Measurements from ENCODE around the gene ZBTB7A.

ZBTB7A gene

GRCh38 chr19:4065430-4066175 is 1.1 kb downstream of the ZBTB7A start:
- peaks cover 10% of the 10 kb centered on the region for H3K36me3 ChIP-seq (ENCODE audit: control insufficient read depth, insufficient read depth, low read length)
- H3K27ac ChIP-seq (ENCODE audit: low read depth, low read length): no peak overlapping the region
- peaks cover 30% of the 10 kb centered on the region for H3K4me1 ChIP-seq (ENCODE audit: control insufficient read depth, insufficient read depth, low read length)
- peaks cover 22% of the 10 kb centered on the region for H3K27me3 ChIP-seq (ENCODE audit: control insufficient read depth, insufficient read depth, low read length)
- no peak overlapping the region for H3K9ac ChIP-seq (ENCODE audit: low read length)
- H3K9me3 ChIP-seq (ENCODE audit: control insufficient read depth, insufficient read depth, low read depth, low read length): no peaks in the 10 kb centered on the region
- H3K4me3 ChIP-seq (ENCODE audit: low read depth, low read length): peak overlapping the region; percentile 77; the same call in 1 of the 2 replicates

- H3K27ac ChIP-seq (ENCODE audit: low read depth, low read length): peak overlapping the region; percentile 81; the same call in 1 of the 2 replicates
- H3K27me3 ChIP-seq (ENCODE audit: control insufficient read depth, insufficient read depth, low read length): peaks cover 22% of the 10 kb centered on the region
- H3K4me3 ChIP-seq (ENCODE audit: low read depth, low read length): peak overlapping the region; percentile 77
- peak overlapping the region; percentile 86 for H3K9ac ChIP-seq (ENCODE audit: low read length)
- peaks cover 10% of the 10 kb centered on the region for H3K36me3 ChIP-seq (ENCODE audit: control insufficient read depth, insufficient read depth, low read length)
- H3K4me1 ChIP-seq (ENCODE audit: control insufficient read depth, insufficient read depth, low read length): peaks cover 36% of the 10 kb centered on the region
- no peaks in the 10 kb centered on the region for H3K9me3 ChIP-seq (ENCODE audit: control insufficient read depth, insufficient read depth, low read depth, low read length)
Observed at GRCh38 chr19:4064496-4065260, 2.0 kb downstream of the ZBTB7A start.

GRCh38 chr19:4064149-4064495 is 2.6 kb downstream of the ZBTB7A start:
- Histone ChIP-seq H3K4me1 (ENCODE audit: control insufficient read depth, insufficient read depth, low read length) (peaks cover 42% of the 10 kb centered on the region), H3K27me3 (ENCODE audit: control insufficient read depth, insufficient read depth, low read length) (peaks cover 19% of the 10 kb centered on the region)

GRCh38 chr19:4063369-4064148 is 3.1 kb downstream of the ZBTB7A start:
- Histone ChIP-seq H3K9me3 (ENCODE audit: control insufficient read depth, insufficient read depth, low read depth, low read length) (no peaks in the 10 kb centered on the region), H3K36me3 (ENCODE audit: control insufficient read depth, insufficient read depth, low read length) (peaks cover 10% of the 10 kb centered on the region), H3K27ac (ENCODE audit: low read depth, low read length) (no peak overlapping the region), H3K27me3 (ENCODE audit: control insufficient read depth, insufficient read depth, low read length) (peaks cover 14% of the 10 kb centered on the region), H3K4me3 (ENCODE audit: low read depth, low read length) (peak overlapping the region; percentile 77), H3K4me1 (ENCODE audit: control insufficient read depth, insufficient read depth, low read length) (peaks cover 48% of the 10 kb centered on the region), H3K9ac (ENCODE audit: low read length) (peak overlapping the region; percentile 86)

More at GRCh38 chr19:4064149-4064495, 2.6 kb downstream of the ZBTB7A start:
- Histone ChIP-seq H3K9ac (ENCODE audit: low read length) (peak overlapping the region; percentile 86), H3K4me3 (ENCODE audit: low read depth, low read length) (peak overlapping the region; percentile 77), H3K27ac (ENCODE audit: low read depth, low read length) (peak overlapping the region; percentile 81; the same call in 1 of the 2 replicates), H3K9me3 (ENCODE audit: control insufficient read depth, insufficient read depth, low read depth, low read length) (no peaks in the 10 kb centered on the region), H3K36me3 (ENCODE audit: control insufficient read depth, insufficient read depth, low read length) (peaks cover 10% of the 10 kb centered on the region)

- Histone ChIP-seq H3K36me3 (ENCODE audit: control insufficient read depth, insufficient read depth, low read length) (peaks cover 10% of the 10 kb centered on the region), H3K27me3 (ENCODE audit: control insufficient read depth, insufficient read depth, low read length) (peaks cover 5% of the 10 kb centered on the region), H3K4me3 (ENCODE audit: low read depth, low read length) (peak overlapping the region; percentile 77; the same call in 1 of the 2 replicates), H3K4me1 (ENCODE audit: control insufficient read depth, insufficient read depth, low read length) (peaks cover 49% of the 10 kb centered on the region), H3K9ac (ENCODE audit: low read length) (no peak overlapping the region), H3K27ac (ENCODE audit: low read depth, low read length) (no peak overlapping the region), H3K9me3 (ENCODE audit: control insufficient read depth, insufficient read depth, low read depth, low read length) (no peaks in the 10 kb centered on the region)
Observed at GRCh38 chr19:4062419-4063368, 4.0 kb downstream of the ZBTB7A start.

- H3K9me3 ChIP-seq (ENCODE audit: control insufficient read depth, insufficient read depth, low read depth, low read length): no peaks in the 10 kb centered on the region
- H3K4me3 ChIP-seq (ENCODE audit: low read depth, low read length): no peak overlapping the region
- no peak overlapping the region for H3K9ac ChIP-seq (ENCODE audit: low read length)
- peaks cover 10% of the 10 kb centered on the region for H3K36me3 ChIP-seq (ENCODE audit: control insufficient read depth, insufficient read depth, low read length)
- peaks cover 49% of the 10 kb centered on the region for H3K4me1 ChIP-seq (ENCODE audit: control insufficient read depth, insufficient read depth, low read length)
- H3K27ac ChIP-seq (ENCODE audit: low read depth, low read length): no peak overlapping the region
- no peaks in the 10 kb centered on the region for H3K27me3 ChIP-seq (ENCODE audit: control insufficient read depth, insufficient read depth, low read length)
Observed at GRCh38 chr19:4061683-4062418, 4.8 kb downstream of the ZBTB7A start.

GRCh38 chr19:4061178-4061682 is 5.5 kb downstream of the ZBTB7A start:
- H3K4me1 ChIP-seq (ENCODE audit: control insufficient read depth, insufficient read depth, low read length): peaks cover 49% of the 10 kb centered on the region
- no peak overlapping the region for H3K4me3 ChIP-seq (ENCODE audit: low read depth, low read length)
- no peak overlapping the region for H3K27ac ChIP-seq (ENCODE audit: low read depth, low read length)
- peak overlapping the region; percentile 15 for H3K9ac ChIP-seq (ENCODE audit: low read length)
- no peaks in the 10 kb centered on the region for H3K9me3 ChIP-seq (ENCODE audit: control insufficient read depth, insufficient read depth, low read depth, low read length)
- no peaks in the 10 kb centered on the region for H3K27me3 ChIP-seq (ENCODE audit: control insufficient read depth, insufficient read depth, low read length)
- H3K36me3 ChIP-seq (ENCODE audit: control insufficient read depth, insufficient read depth, low read length): peaks cover 12% of the 10 kb centered on the region

- H3K9ac ChIP-seq (ENCODE audit: low read length): peak overlapping the region; percentile 15
- no peaks in the 10 kb centered on the region for H3K27me3 ChIP-seq (ENCODE audit: control insufficient read depth, insufficient read depth, low read length)
- no peak overlapping the region for H3K4me3 ChIP-seq (ENCODE audit: low read depth, low read length)
- peaks cover 16% of the 10 kb centered on the region for H3K36me3 ChIP-seq (ENCODE audit: control insufficient read depth, insufficient read depth, low read length)
- no peaks in the 10 kb centered on the region for H3K9me3 ChIP-seq (ENCODE audit: control insufficient read depth, insufficient read depth, low read depth, low read length)
- no peak overlapping the region for H3K27ac ChIP-seq (ENCODE audit: low read depth, low read length)
- H3K4me1 ChIP-seq (ENCODE audit: control insufficient read depth, insufficient read depth, low read length): peaks cover 49% of the 10 kb centered on the region
Observed at GRCh38 chr19:4060621-4061177, 6.0 kb downstream of the ZBTB7A start.

- Histone ChIP-seq H3K9ac (ENCODE audit: low read length) (no peak overlapping the region), H3K27me3 (ENCODE audit: control insufficient read depth, insufficient read depth, low read length) (no peaks in the 10 kb centered on the region), H3K9me3 (ENCODE audit: control insufficient read depth, insufficient read depth, low read depth, low read length) (no peaks in the 10 kb centered on the region), H3K27ac (ENCODE audit: low read depth, low read length) (peak overlapping the region; percentile 86; the same call in 1 of the 2 replicates), H3K4me3 (ENCODE audit: low read depth, low read length) (no peak overlapping the region), H3K4me1 (ENCODE audit: control insufficient read depth, insufficient read depth, low read length) (peaks cover 49% of the 10 kb centered on the region), H3K36me3 (ENCODE audit: control insufficient read depth, insufficient read depth, low read length) (peaks cover 19% of the 10 kb centered on the region)
Observed at GRCh38 chr19:4059891-4060620, 6.6 kb downstream of the ZBTB7A start.

Measured in HUES6 (cell line).